Neutrophil (primary cell): ENCODE results near the gene TMEM191B.
"Not testable (repeated sequence)": the region's sequence is repeated elsewhere in the genome, so short reads cannot be mapped to it uniquely, and the experiment has no call there.

Experiments used
- H3K27ac ChIP-seq: fragments of 200-600 bp; sonication (generic); 2 replicates; pipeline ENCODE4 v1.5.1; 2016; ENCODE audit warnings: mild to moderate bottlenecking, moderate library complexity
- H3K27me3 ChIP-seq: fragments of 200-600 bp; sonication (generic); 2 replicates; pipeline ENCODE4 v1.6.0; 2016; ENCODE audit warnings: mild to moderate bottlenecking
- H3K36me3 ChIP-seq: fragments of 200-600 bp; sonication (generic); 2 replicates; pipeline ENCODE4 v1.5.1; 2017
- H3K4me1 ChIP-seq, 2 experiments: fragments of 200-600 bp in 1 of 2; sonication (generic) in 1 of 2; 1 replicate in 1 of 2; 2 replicates in 1 of 2; pipeline versions ENCODE4 v1.5.1 to v1.6.1; 2013 to 2016; ENCODE audit warnings: low read depth in 1 of 2, low read length in 1 of 2, mild to moderate bottlenecking in 1 of 2, moderate library complexity in 1 of 2; ENCODE audit not compliant: control insufficient read depth in 1 of 2, insufficient read depth in 1 of 2
- H3K4me3 ChIP-seq, 2 experiments: fragments of 200-600 bp in 1 of 2; sonication (generic) in 1 of 2; 1 replicate in 1 of 2; 2 replicates in 1 of 2; pipeline ENCODE4 v1.5.1; 2013 to 2016; ENCODE audit warnings: low read depth in 1 of 2, low read length in 1 of 2, mild to moderate bottlenecking in 1 of 2, moderate library complexity in 1 of 2
- H3K9me3 ChIP-seq: fragments of 200-600 bp; sonication (generic); 2 replicates; pipeline ENCODE4 v1.5.1; 2016

The TMEM191B gene

DNA sequence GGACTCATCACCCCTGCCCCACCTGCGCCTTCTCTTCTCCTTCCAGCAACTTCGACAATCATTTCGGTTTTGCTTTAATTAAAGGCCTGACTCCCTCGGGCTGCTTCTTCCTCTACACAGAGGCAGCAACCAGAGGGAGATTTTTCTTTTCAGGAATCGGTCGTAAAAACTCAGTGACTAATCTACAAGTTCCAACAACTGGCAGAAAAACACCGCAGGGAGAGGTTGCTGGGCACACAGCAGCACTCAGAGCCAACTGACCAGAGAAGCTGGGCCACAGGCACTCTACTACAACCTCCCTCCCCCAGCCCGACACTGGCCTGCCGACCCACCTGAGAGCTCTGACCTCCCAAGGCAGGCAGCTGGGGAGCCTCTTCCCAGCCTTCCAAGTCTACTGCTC, 48.1 kb downstream of the TMEM191B start:
- not testable (repeated sequence) for H3K27ac ChIP-seq, H3K36me3 ChIP-seq, H3K4me1 ChIP-seq, H3K27me3 ChIP-seq, H3K9me3 ChIP-seq, H3K4me3 ChIP-seq

GRCh38 chr22:18577090-18577818, 49.7 kb downstream of the TMEM191B start:
- not testable (repeated sequence) for H3K4me1 ChIP-seq, H3K27ac ChIP-seq, H3K36me3 ChIP-seq, H3K9me3 ChIP-seq, H3K4me3 ChIP-seq, H3K27me3 ChIP-seq

DNA sequence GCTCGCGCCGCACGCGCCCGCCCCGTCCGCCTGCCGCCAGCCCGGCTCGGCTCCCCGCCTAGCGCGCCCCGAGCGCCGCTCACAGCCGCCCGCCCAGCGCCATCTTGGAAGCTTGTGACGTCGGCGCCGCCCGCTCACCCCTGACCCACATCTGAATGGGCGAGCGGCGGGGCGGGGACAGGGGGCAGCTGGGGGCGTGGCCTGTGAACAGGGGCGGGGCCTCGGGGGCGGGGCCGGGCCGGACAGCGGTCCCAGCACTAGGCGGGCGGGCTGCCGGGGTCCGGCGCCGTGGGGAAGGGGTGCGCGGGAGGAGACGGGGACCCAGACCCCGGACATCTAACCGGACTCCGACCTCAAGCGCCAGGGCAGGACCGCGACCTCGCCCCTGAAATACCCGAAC, 50.2 kb downstream of the TMEM191B start:
- not testable (repeated sequence) for H3K4me3 ChIP-seq, H3K27me3 ChIP-seq, H3K36me3 ChIP-seq, H3K9me3 ChIP-seq, H3K4me1 ChIP-seq, H3K27ac ChIP-seq
